ENCODE results near the gene ALLC.

Gene ALLC

GRCh38 chr2:3708576-3708975, 50.6 kb downstream of the ALLC start:
- peaks cover 5% of the 10 kb centered on the region; the same call in 1 of the 2 replicates for H3K4me1 ChIP-seq (ENCODE audit: control insufficient read depth, insufficient read depth, low read length)
- H3K27me3 ChIP-seq (ENCODE audit: control insufficient read depth, insufficient read depth, low read length), result no peaks in the 10 kb centered on the region; the same call in 1 of the 2 replicates
- H3K4me3 ChIP-seq (ENCODE audit: low read depth, low read length), result no peak overlapping the region
- H3K9me3 ChIP-seq (ENCODE audit: control insufficient read depth, insufficient read depth, low read length), result no peaks in the 10 kb centered on the region; the same call in 1 of the 2 replicates
- H3K9ac ChIP-seq (ENCODE audit: low read depth, low read length), result no peak overlapping the region
- no peaks in the 10 kb centered on the region for H3K36me3 ChIP-seq (ENCODE audit: control insufficient read depth, insufficient read depth, low read length)
- no peak overlapping the region for H3K27ac ChIP-seq (ENCODE audit: low read depth, low read length)

- Histone ChIP-seq H3K27ac (ENCODE audit: low read depth, low read length) (no peak overlapping the region), H3K27me3 (ENCODE audit: control insufficient read depth, insufficient read depth, low read length) (no peaks in the 10 kb centered on the region), H3K36me3 (ENCODE audit: control insufficient read depth, insufficient read depth, low read length) (no peaks in the 10 kb centered on the region), H3K4me1 (ENCODE audit: control insufficient read depth, insufficient read depth, low read length) (peaks cover 5% of the 10 kb centered on the region; the same call in 1 of the 2 replicates), H3K9ac (ENCODE audit: low read depth, low read length) (no peak overlapping the region), H3K9me3 (ENCODE audit: control insufficient read depth, insufficient read depth, low read length) (no peaks in the 10 kb centered on the region; the same call in 1 of the 2 replicates), H3K4me3 (ENCODE audit: low read depth, low read length) (no peak overlapping the region)
These were observed 51.2 kb downstream of the ALLC start for GRCh38 chr2:3709225-3709624.

GRCh38 chr2:3712424-3712823, 54.4 kb downstream of the ALLC start:
- Histone ChIP-seq H3K27ac (ENCODE audit: low read depth, low read length) (no peak overlapping the region), H3K4me1 (ENCODE audit: control insufficient read depth, insufficient read depth, low read length) (no peaks in the 10 kb centered on the region), H3K36me3 (ENCODE audit: control insufficient read depth, insufficient read depth, low read length) (no peaks in the 10 kb centered on the region), H3K4me3 (ENCODE audit: low read depth, low read length) (no peak overlapping the region), H3K27me3 (ENCODE audit: control insufficient read depth, insufficient read depth, low read length) (no peaks in the 10 kb centered on the region), H3K9ac (ENCODE audit: low read depth, low read length) (no peak overlapping the region), H3K9me3 (ENCODE audit: control insufficient read depth, insufficient read depth, low read length) (no peaks in the 10 kb centered on the region; the same call in 1 of the 2 replicates)

- Histone ChIP-seq H3K4me1 (ENCODE audit: control insufficient read depth, insufficient read depth, low read length) (no peaks in the 10 kb centered on the region), H3K36me3 (ENCODE audit: control insufficient read depth, insufficient read depth, low read length) (no peaks in the 10 kb centered on the region), H3K27ac (ENCODE audit: low read depth, low read length) (no peak overlapping the region), H3K4me3 (ENCODE audit: low read depth, low read length) (no peak overlapping the region), H3K27me3 (ENCODE audit: control insufficient read depth, insufficient read depth, low read length) (no peaks in the 10 kb centered on the region), H3K9me3 (ENCODE audit: control insufficient read depth, insufficient read depth, low read length) (no peaks in the 10 kb centered on the region; the same call in 1 of the 2 replicates), H3K9ac (ENCODE audit: low read depth, low read length) (no peak overlapping the region)
These were observed 55.0 kb downstream of the ALLC start for GRCh38 chr2:3712831-3713503.

- Histone ChIP-seq H3K36me3 (ENCODE audit: control insufficient read depth, insufficient read depth, low read length) (no peaks in the 10 kb centered on the region), H3K27me3 (ENCODE audit: control insufficient read depth, insufficient read depth, low read length) (no peaks in the 10 kb centered on the region), H3K27ac (ENCODE audit: low read depth, low read length) (no peak overlapping the region), H3K4me1 (ENCODE audit: control insufficient read depth, insufficient read depth, low read length) (no peaks in the 10 kb centered on the region), H3K9ac (ENCODE audit: low read depth, low read length) (no peak overlapping the region), H3K9me3 (ENCODE audit: control insufficient read depth, insufficient read depth, low read length) (no peaks in the 10 kb centered on the region), H3K4me3 (ENCODE audit: low read depth, low read length) (no peak overlapping the region)
These were observed 60.7 kb downstream of the ALLC start for GRCh38 chr2:3718679-3719078.

- Histone ChIP-seq H3K9ac (ENCODE audit: low read depth, low read length) (no peak overlapping the region), H3K4me1 (ENCODE audit: control insufficient read depth, insufficient read depth, low read length) (peaks cover 9% of the 10 kb centered on the region), H3K4me3 (ENCODE audit: low read depth, low read length) (no peak overlapping the region), H3K27me3 (ENCODE audit: control insufficient read depth, insufficient read depth, low read length) (0 out of 2 replicates have a peak, but pooled peaks cover 7% of the 10 kb centered on the region), H3K9me3 (ENCODE audit: control insufficient read depth, insufficient read depth, low read length) (no peaks in the 10 kb centered on the region), H3K36me3 (ENCODE audit: control insufficient read depth, insufficient read depth, low read length) (no peaks in the 10 kb centered on the region), H3K27ac (ENCODE audit: low read depth, low read length) (no peak overlapping the region)
These were observed 67.0 kb downstream of the ALLC start for GRCh38 chr2:3725002-3725401.

- Histone ChIP-seq H3K4me3 (ENCODE audit: low read depth, low read length) (no peak overlapping the region), H3K36me3 (ENCODE audit: control insufficient read depth, insufficient read depth, low read length) (no peaks in the 10 kb centered on the region), H3K9me3 (ENCODE audit: control insufficient read depth, insufficient read depth, low read length) (no peaks in the 10 kb centered on the region), H3K4me1 (ENCODE audit: control insufficient read depth, insufficient read depth, low read length) (peaks cover 9% of the 10 kb centered on the region), H3K27me3 (ENCODE audit: control insufficient read depth, insufficient read depth, low read length) (0 out of 2 replicates have a peak, but pooled peaks cover 7% of the 10 kb centered on the region), H3K9ac (ENCODE audit: low read depth, low read length) (no peak overlapping the region), H3K27ac (ENCODE audit: low read depth, low read length) (no peak overlapping the region)
These were observed 67.7 kb downstream of the ALLC start for GRCh38 chr2:3725458-3726250.

- Histone ChIP-seq H3K27ac (ENCODE audit: low read depth, low read length) (no peak overlapping the region), H3K4me1 (ENCODE audit: control insufficient read depth, insufficient read depth, low read length) (peaks cover 9% of the 10 kb centered on the region), H3K4me3 (ENCODE audit: low read depth, low read length) (no peak overlapping the region), H3K9ac (ENCODE audit: low read depth, low read length) (no peak overlapping the region), H3K27me3 (ENCODE audit: control insufficient read depth, insufficient read depth, low read length) (0 out of 2 replicates have a peak, but pooled peaks cover 7% of the 10 kb centered on the region), H3K9me3 (ENCODE audit: control insufficient read depth, insufficient read depth, low read length) (no peaks in the 10 kb centered on the region), H3K36me3 (ENCODE audit: control insufficient read depth, insufficient read depth, low read length) (no peaks in the 10 kb centered on the region)
These were observed 68.5 kb downstream of the ALLC start for GRCh38 chr2:3726511-3726910.

GRCh38 chr2:3727397-3728045, 69.5 kb downstream of the ALLC start:
- Histone ChIP-seq H3K9ac (ENCODE audit: low read depth, low read length) (no peak overlapping the region), H3K4me1 (ENCODE audit: control insufficient read depth, insufficient read depth, low read length) (peaks cover 9% of the 10 kb centered on the region), H3K27ac (ENCODE audit: low read depth, low read length) (no peak overlapping the region), H3K4me3 (ENCODE audit: low read depth, low read length) (peak overlapping the region; percentile 52), H3K36me3 (ENCODE audit: control insufficient read depth, insufficient read depth, low read length) (no peaks in the 10 kb centered on the region), H3K9me3 (ENCODE audit: control insufficient read depth, insufficient read depth, low read length) (no peaks in the 10 kb centered on the region), H3K27me3 (ENCODE audit: control insufficient read depth, insufficient read depth, low read length) (0 out of 2 replicates have a peak, but pooled peaks cover 7% of the 10 kb centered on the region)

GRCh38 chr2:3728104-3729054, 70.4 kb downstream of the ALLC start:
- peaks cover 9% of the 10 kb centered on the region for H3K4me1 ChIP-seq (ENCODE audit: control insufficient read depth, insufficient read depth, low read length)
- no peak overlapping the region for H3K27ac ChIP-seq (ENCODE audit: low read depth, low read length)
- 0 out of 2 replicates have a peak, but pooled peaks cover 7% of the 10 kb centered on the region for H3K27me3 ChIP-seq (ENCODE audit: control insufficient read depth, insufficient read depth, low read length)
- H3K36me3 ChIP-seq (ENCODE audit: control insufficient read depth, insufficient read depth, low read length), result no peaks in the 10 kb centered on the region
- H3K9ac ChIP-seq (ENCODE audit: low read depth, low read length), result no peak overlapping the region
- no peaks in the 10 kb centered on the region for H3K9me3 ChIP-seq (ENCODE audit: control insufficient read depth, insufficient read depth, low read length)
- peak overlapping the region; percentile 52 for H3K4me3 ChIP-seq (ENCODE audit: low read depth, low read length)
